Caco-2 (cell line): ENCODE data around the gene PODXL2. TPM values are rescaled to one million over a fixed set of nuclear protein-coding genes. Genes with fewer than 3 reads are reported as not detected.
A peak's percentile ranks its signal among the peaks of the same experiment; 100 is the strongest.

Experiments used
- BruUV-seq: library from RNA; stranded (reverse); fragments of 400-500 nt; replicated peaks from 2 replicates; lab custom pipeline; 2021; lab: Mats Ljungman, UMichigan
- CTCF ChIA-PET: fragments of 300-600 bp; sonication (Branson Sonifier 250); formaldehyde crosslinking; loops from one replicate; lab custom pipeline; 2022; ENCODE audit warnings: antibody characterized with exemption; lab: Charles Lee
- POLR2A ChIA-PET: fragments of 300-600 bp; sonication (Branson Sonifier 250); formaldehyde crosslinking; loops from one replicate; lab custom pipeline; 2022; ENCODE audit warnings: antibody characterized with exemption; lab: Charles Lee
- DNase-seq, 2 experiments: peaks; one replicate each; pipeline versions ENCODE4 v3.0.0 to v3.0.0-alpha.2; 2020 to 2022
- H3K27me3 ChIP-seq: replicated peaks from 2 replicates; pipeline ENCODE4 v1.6.0; 2011; ENCODE audit warnings: low read length; ENCODE audit not compliant: control insufficient read depth, insufficient read depth
- H3K36me3 ChIP-seq: 2 replicates; pipeline ENCODE4 v1.5.1; 2011; ENCODE audit warnings: low read length; ENCODE audit not compliant: control insufficient read depth, insufficient read depth
- H3K4me1 ChIP-seq: fragments of 250-450 bp; sonication (Bioruptor Pico); 2 replicates; pipeline ENCODE4 v1.5.1; 2020; ENCODE audit warnings: mild to moderate bottlenecking
- H3K4me3 ChIP-seq: 2 replicates; pipeline ENCODE4 v1.5.1; 2011; ENCODE audit warnings: low read depth, mild to moderate bottlenecking, control low read depth, low read length
- H3K9me3 ChIP-seq: fragments of 250-450 bp; sonication (Bioruptor Pico); 2 replicates; pipeline ENCODE4 v1.5.1; 2020; ENCODE audit warnings: mild to moderate bottlenecking, moderate library complexity
- H3K27ac Mint-ChIP-seq: one replicate; pipeline ENCODE4 v1.8.0; 2022; ENCODE audit warnings: mixed read lengths; ENCODE audit not compliant: unreplicated experiment
- H3K27me3 Mint-ChIP-seq: one replicate; pipeline ENCODE4 v1.8.0; 2022; ENCODE audit warnings: mixed read lengths; ENCODE audit not compliant: insufficient read depth, unreplicated experiment
- H3K36me3 Mint-ChIP-seq: one replicate; pipeline ENCODE4 v1.8.0; 2022; ENCODE audit warnings: mild to moderate bottlenecking, mixed read lengths; ENCODE audit not compliant: insufficient read depth, unreplicated experiment
- H3K4me1 Mint-ChIP-seq: one replicate; pipeline ENCODE4 v1.8.0; 2022; ENCODE audit warnings: low read depth, mixed read lengths; ENCODE audit not compliant: unreplicated experiment
- H3K4me3 Mint-ChIP-seq: one replicate; pipeline ENCODE4 v1.8.0; 2022; ENCODE audit warnings: mild to moderate bottlenecking, moderate library complexity, mixed read lengths; ENCODE audit not compliant: unreplicated experiment
- H3K9me3 Mint-ChIP-seq: one replicate; pipeline ENCODE4 v1.8.0; 2022; ENCODE audit warnings: mixed read lengths; ENCODE audit not compliant: unreplicated experiment
- CTCF ChIP-seq, 2 experiments: fragments of 200-600 bp in 1 of 2; IDR thresholded peaks; 1 replicate in 1 of 2; 2 replicates in 1 of 2; pipeline versions ENCODE4 v1.5.1 to v1.8.0; 2011 to 2022; ENCODE audit warnings: antibody characterized with exemption in 1 of 2, control low read depth in 1 of 2, inconsistent platforms in 1 of 2, low read depth in 1 of 2, low read length in 1 of 2, mild to moderate bottlenecking in 1 of 2, moderate library complexity in 1 of 2; ENCODE audit not compliant: insufficient read depth in 1 of 2, severe bottlenecking in 1 of 2, unreplicated experiment in 1 of 2
- intact Hi-C: fragments of 100-400 bp; cut with micrococcal nuclease; formaldehyde crosslinking; loops from one replicate; pipeline ENCODE4 v1.10.0; 2022; ENCODE audit not compliant: unreplicated experiment
- total RNA-seq: library from RNA; stranded (reverse); gene quantifications from 2 replicates; pipeline ENCODE4 v1.2.3, GENCODE V29; 2022

Gene PODXL2
- total RNA-seq, 1 experiment from 2014 or later, result 39.1 TPM

GRCh38 chr3:127711896-127712295 lies 82.9 kb downstream of the PODXL2 start:
- H3K9me3 Mint-ChIP-seq, result no peaks in the 10 kb centered on the region

GRCh38 chr3:127712461-127712860 lies 83.5 kb downstream of the PODXL2 start:
- H3K4me1 Mint-ChIP-seq, result no peaks in the 10 kb centered on the region
- BruUV-seq, result no TSS peak

More at GRCh38 chr3:127711896-127712295, 82.9 kb downstream of the PODXL2 start:
- DNase-seq, result peak in 1 of 2 experiments; percentile 6
- no peak overlapping the region for H3K27ac Mint-ChIP-seq
- no peaks in the 10 kb centered on the region for H3K27me3 ChIP-seq
- no peak overlapping the region for H3K4me3 Mint-ChIP-seq
- H3K4me3 ChIP-seq, result no peak overlapping the region
- ChIA-PET CTCF (no interaction called here), POLR2A (no interaction called here)
- no peaks in the 10 kb centered on the region for H3K36me3 Mint-ChIP-seq
- no peak for TF ChIP-seq CTCF (IDR thresholded peaks at IDR 0.05; ENCODE audit: insufficient read depth in 1 of 2, low read depth in 1 of 2, low read length in 1 of 2, severe bottlenecking in 1 of 2, unreplicated experiment in 1 of 2)
- no peaks in the 10 kb centered on the region for H3K9me3 ChIP-seq
- no peaks in the 10 kb centered on the region for H3K4me1 ChIP-seq
- H3K27me3 Mint-ChIP-seq, result no peaks in the 10 kb centered on the region
- intact Hi-C loops, result no loop called here
- H3K36me3 ChIP-seq, result no peaks in the 10 kb centered on the region
- no peaks in the 10 kb centered on the region for H3K4me1 Mint-ChIP-seq
- BruUV-seq, result no TSS peak

GRCh38 chr3:127712881-127713771 lies 84.1 kb downstream of the PODXL2 start:
- Histone ChIP-seq H3K27me3 (no peaks in the 10 kb centered on the region), H3K4me1 (no peaks in the 10 kb centered on the region), H3K4me3 (no peak overlapping the region), H3K9me3 (no peaks in the 10 kb centered on the region), H3K36me3 (no peaks in the 10 kb centered on the region)
- intact Hi-C loops, result no loop called here
- no peaks in the 10 kb centered on the region for H3K4me1 Mint-ChIP-seq
- no peak for DNase-seq
- H3K4me3 Mint-ChIP-seq, result no peak overlapping the region
- no peak for TF ChIP-seq CTCF (IDR thresholded peaks at IDR 0.05; ENCODE audit: insufficient read depth in 1 of 2, low read depth in 1 of 2, low read length in 1 of 2, severe bottlenecking in 1 of 2, unreplicated experiment in 1 of 2)
- no peaks in the 10 kb centered on the region for H3K9me3 Mint-ChIP-seq
- ChIA-PET CTCF (no interaction called here), POLR2A (no interaction called here)
- H3K27me3 Mint-ChIP-seq, result no peaks in the 10 kb centered on the region
- no peak overlapping the region for H3K27ac Mint-ChIP-seq
- no TSS peak for BruUV-seq
- H3K36me3 Mint-ChIP-seq, result no peaks in the 10 kb centered on the region

More at GRCh38 chr3:127712461-127712860, 83.5 kb downstream of the PODXL2 start:
- H3K9me3 Mint-ChIP-seq, result no peaks in the 10 kb centered on the region
- no peaks in the 10 kb centered on the region for H3K9me3 ChIP-seq
- CTCF ChIA-PET, result no interaction called here
- POLR2A ChIA-PET, result no interaction called here
- H3K36me3 ChIP-seq, result no peaks in the 10 kb centered on the region
- no peak overlapping the region for H3K27ac Mint-ChIP-seq
- intact Hi-C loops, result no loop called here
- no peaks in the 10 kb centered on the region for H3K4me1 ChIP-seq
- no peak for DNase-seq
- no peaks in the 10 kb centered on the region for H3K36me3 Mint-ChIP-seq
- no peaks in the 10 kb centered on the region for H3K27me3 ChIP-seq
- H3K4me3 ChIP-seq, result no peak overlapping the region
- no peak for TF ChIP-seq CTCF (IDR thresholded peaks at IDR 0.05; ENCODE audit: insufficient read depth in 1 of 2, low read depth in 1 of 2, low read length in 1 of 2, severe bottlenecking in 1 of 2, unreplicated experiment in 1 of 2)
- no peak overlapping the region for H3K4me3 Mint-ChIP-seq
- no peaks in the 10 kb centered on the region for H3K27me3 Mint-ChIP-seq
